Measurements from ENCODE around the gene GNB3.
"Not testable (repeated sequence)": the region's sequence is repeated elsewhere in the genome, so short reads cannot be mapped to it uniquely, and the experiment has no call there.

Gene GNB3

GRCh38 chr12:6865307-6865706 lies 24.6 kb downstream of the GNB3 start:
- not testable (repeated sequence) for DNase-seq; H3K9me3 Mint-ChIP-seq; ATAC-seq (replicated peaks); H3K27me3 Mint-ChIP-seq
- Mint-ChIP-seq H3K4me3 (peak overlapping the region in 1 of 2 donors; percentile 7), H3K4me1 (ENCODE audit: low read depth in 2 of 2) (peaks cover 19 to 20% of the 10 kb centered on the region in 2 donors), H3K27ac (peak overlapping the region; percentile 11 to 57), H3K36me3 (ENCODE audit: insufficient read depth) (peaks cover 33% of the 10 kb centered on the region)

- no peak for DNase-seq
- peak overlapping the region; percentile 85 to 87 for H3K4me3 Mint-ChIP-seq
- H3K36me3 Mint-ChIP-seq (ENCODE audit: insufficient read depth): peaks cover 36% of the 10 kb centered on the region
- no peaks in the 10 kb centered on the region for H3K9me3 Mint-ChIP-seq
- peak overlapping the region in 1 of 2 donors; percentile 89 for H3K27ac Mint-ChIP-seq
- peaks cover 29% of the 10 kb centered on the region in 2 donors for H3K4me1 Mint-ChIP-seq (ENCODE audit: low read depth in 2 of 2)
- ATAC-seq (replicated peaks): no peak
- no peaks in the 10 kb centered on the region for H3K27me3 Mint-ChIP-seq
Observed at GRCh38 chr12:6866163-6866919, 25.6 kb downstream of the GNB3 start.

GRCh38 chr12:6866920-6867412 lies 26.2 kb downstream of the GNB3 start:
- Mint-ChIP-seq H3K36me3 (ENCODE audit: insufficient read depth) (peaks cover 31% of the 10 kb centered on the region), H3K27me3 (no peaks in the 10 kb centered on the region), H3K27ac (peak overlapping the region; percentile 83 to 89), H3K9me3 (no peaks in the 10 kb centered on the region), H3K4me3 (peak overlapping the region; percentile 85 to 87), H3K4me1 (ENCODE audit: low read depth in 2 of 2) (peaks cover 33 to 35% of the 10 kb centered on the region in 2 donors)
- peak; percentile 10 for ATAC-seq (replicated peaks)
- no peak for DNase-seq

- Mint-ChIP-seq H3K36me3 (ENCODE audit: insufficient read depth) (peaks cover 37% of the 10 kb centered on the region), H3K27me3 (no peaks in the 10 kb centered on the region), H3K9me3 (no peaks in the 10 kb centered on the region), H3K27ac (peak within 1 kb of the TSS; percentile 83 to 89), H3K4me3 (peak within 1 kb of the TSS; percentile 85 to 87), H3K4me1 (ENCODE audit: low read depth in 2 of 2) (peaks cover 40 to 41% of the 10 kb centered on the region in 2 donors)
- peak; percentile 76 for ATAC-seq (replicated peaks)
- DNase-seq: peak; percentile 55 to 61 (median 57)
Observed at GRCh38 chr12:6867413-6868210, 26.9 kb downstream of the GNB3 start, which contains the start of gene TPI1. Gene TPI1 (plus strand): TSS chr12:6867531. CDS start chr12:6867567, 36 bp downstream.

GRCh38 chr12:6868211-6869048 lies 27.7 kb downstream of the GNB3 start:
- Mint-ChIP-seq H3K4me1 (ENCODE audit: low read depth in 2 of 2) (peaks cover 41 to 46% of the 10 kb centered on the region in 2 donors), H3K27me3 (no peaks in the 10 kb centered on the region), H3K4me3 (peak overlapping the region; percentile 85 to 87), H3K27ac (peak overlapping the region; percentile 69 to 89), H3K9me3 (no peaks in the 10 kb centered on the region), H3K36me3 (ENCODE audit: insufficient read depth) (peaks cover 42% of the 10 kb centered on the region)
- DNase-seq: no peak
- ATAC-seq (replicated peaks): no peak

- Mint-ChIP-seq H3K27ac (peak overlapping the region; percentile 69 to 89), H3K27me3 (no peaks in the 10 kb centered on the region), H3K36me3 (ENCODE audit: insufficient read depth) (peaks cover 45% of the 10 kb centered on the region), H3K4me1 (ENCODE audit: low read depth in 2 of 2) (peaks cover 45 to 48% of the 10 kb centered on the region in 2 donors), H3K9me3 (no peaks in the 10 kb centered on the region), H3K4me3 (peak overlapping the region; percentile 85 to 87)
- ATAC-seq (replicated peaks) (peak; percentile 8), DNase-seq (peak; percentile 85 to 88 (median 86))
Observed at GRCh38 chr12:6869049-6870021, 28.6 kb downstream of the GNB3 start.

GRCh38 chr12:6870304-6870703 lies 29.6 kb downstream of the GNB3 start:
- H3K27me3 Mint-ChIP-seq; DNase-seq; H3K4me3 Mint-ChIP-seq; H3K9me3 Mint-ChIP-seq; ATAC-seq (replicated peaks): not testable (repeated sequence)
- H3K4me1 Mint-ChIP-seq (ENCODE audit: low read depth in 2 of 2): peaks cover 45 to 48% of the 10 kb centered on the region in 2 donors
- H3K36me3 Mint-ChIP-seq (ENCODE audit: insufficient read depth): peaks cover 45% of the 10 kb centered on the region
- H3K27ac Mint-ChIP-seq: peak overlapping the region; percentile 41 to 52

- H3K4me3 Mint-ChIP-seq: peak overlapping the region; percentile 94 to 95
- H3K27me3 Mint-ChIP-seq: no peaks in the 10 kb centered on the region
- H3K4me1 Mint-ChIP-seq (ENCODE audit: low read depth in 2 of 2): peaks cover 45 to 48% of the 10 kb centered on the region in 2 donors
- H3K9me3 Mint-ChIP-seq: no peaks in the 10 kb centered on the region
- peak overlapping the region; percentile 92 to 95 for H3K27ac Mint-ChIP-seq
- DNase-seq (no peak), ATAC-seq (replicated peaks) (no peak)
- peaks cover 45% of the 10 kb centered on the region for H3K36me3 Mint-ChIP-seq (ENCODE audit: insufficient read depth)
Observed at GRCh38 chr12:6871052-6871957, 30.6 kb downstream of the GNB3 start.

- Mint-ChIP-seq H3K4me3 (peak overlapping the region; percentile 94 to 95), H3K9me3 (no peaks in the 10 kb centered on the region), H3K4me1 (ENCODE audit: low read depth in 2 of 2) (peaks cover 45 to 48% of the 10 kb centered on the region in 2 donors), H3K27me3 (no peaks in the 10 kb centered on the region), H3K27ac (peak overlapping the region; percentile 92 to 95), H3K36me3 (ENCODE audit: insufficient read depth) (peaks cover 43% of the 10 kb centered on the region)
- peak; percentile 42 for ATAC-seq (replicated peaks)
- peak; percentile 83 to 90 (median 88) for DNase-seq
Observed at GRCh38 chr12:6872073-6873048, 31.6 kb downstream of the GNB3 start.
